ENCODE results near the gene OSBPL2.

- TF ChIP-seq POLR2A (IDR thresholded peaks at IDR 0.05) (no peak), CTCF (IDR thresholded peaks at IDR 0.05) (no peak), EP300 (IDR thresholded peaks at IDR 0.05) (no peak)
Observed at GRCh38 chr20:62269871-62270270, 31.6 kb downstream of the OSBPL2 start.
